SHP77 (cell line): ENCODE data around the gene HNRNPA3.
A peak's percentile ranks its signal among the peaks of the same experiment; 100 is the strongest.
"Not testable (repeated sequence)": the region's sequence is repeated elsewhere in the genome, so short reads cannot be mapped to it uniquely, and the experiment has no call there.

ENCODE experiments used
- DNase-seq, 2 experiments: peaks; one replicate each; lab custom pipeline; 2025; lab: John Stamatoyannopoulos, UW

HNRNPA3 gene

GRCh38 chr2:177188482-177189469 is 23.8 kb upstream of the HNRNPA3 start:
- no peak for DNase-seq

GRCh38 chr2:177190941-177191340 is 21.7 kb upstream of the HNRNPA3 start:
- no peak for DNase-seq

- DNase-seq: no peak
Measured at GRCh38 chr2:177192788-177193187, 19.8 kb upstream of the HNRNPA3 start.

GRCh38 chr2:177193240-177193639 is 19.4 kb upstream of the HNRNPA3 start:
- DNase-seq: no peak

- no peak for DNase-seq
Measured at GRCh38 chr2:177195194-177195593, 17.4 kb upstream of the HNRNPA3 start.

- DNase-seq: not testable (repeated sequence)
Measured at GRCh38 chr2:177200419-177200818, 12.2 kb upstream of the HNRNPA3 start.

GRCh38 chr2:177201919-177202346 is 10.7 kb upstream of the HNRNPA3 start:
- DNase-seq: no peak

- no peak for DNase-seq
Measured at GRCh38 chr2:177204417-177204816, 8.2 kb upstream of the HNRNPA3 start.

- DNase-seq: no peak
Measured at GRCh38 chr2:177207101-177207500, 5.5 kb upstream of the HNRNPA3 start.

- DNase-seq: no peak
Measured at GRCh38 chr2:177211169-177211568, 1.4 kb upstream of the HNRNPA3 start.

- no peak for DNase-seq
Measured at GRCh38 chr2:177211576-177212105, 953 bp upstream of the HNRNPA3 start.

GRCh38 chr2:177212891-177213856 is 580 bp downstream of the HNRNPA3 start:
- peak; percentile 26 to 60 for DNase-seq

- no peak for DNase-seq
Measured at GRCh38 chr2:177217247-177217843, 4.8 kb downstream of the HNRNPA3 start.

GRCh38 chr2:177219787-177220186 is 7.2 kb downstream of the HNRNPA3 start:
- DNase-seq: not testable (repeated sequence)

- DNase-seq: no peak
Measured at GRCh38 chr2:177221534-177221933, 8.9 kb downstream of the HNRNPA3 start.

- no peak for DNase-seq
Measured at GRCh38 chr2:177221970-177222369, 9.4 kb downstream of the HNRNPA3 start.

- not testable (repeated sequence) for DNase-seq
Measured at GRCh38 chr2:177223436-177223835, 10.8 kb downstream of the HNRNPA3 start.

GRCh38 chr2:177225965-177226360 is 13.4 kb downstream of the HNRNPA3 start:
- DNase-seq: no peak

GRCh38 chr2:177229442-177230242 is 17.0 kb downstream of the HNRNPA3 start:
- no peak for DNase-seq

GRCh38 chr2:177231270-177231669 is 18.7 kb downstream of the HNRNPA3 start:
- no peak for DNase-seq
